Neural cell (in vitro differentiated cells): Measurements from ENCODE around the gene ARHGEF11.

Experiments used
- EP300 ChIP-seq: fragments of 450-650 bp; conservative IDR thresholded peaks from 2 replicates; pipeline ENCODE4 v1.6.1; 2014; ENCODE audit warnings: antibody characterized with exemption, mild to moderate bottlenecking, moderate library complexity; ENCODE audit not compliant: poor library complexity, severe bottlenecking
- EZH2 ChIP-seq: fragments of 200-600, 300-800 bp; shearing (Covaris generic), sonication (generic); IDR thresholded peaks from 2 replicates; pipeline ENCODE4 v1.6.1; 2014; ENCODE audit warnings: antibody characterized with exemption, low read length, borderline replicate concordance, mild to moderate bottlenecking; ENCODE audit not compliant: insufficient read depth, poor library complexity, severe bottlenecking
- MXI1 ChIP-seq: fragments of 450-650 bp; conservative IDR thresholded peaks from 2 replicates; pipeline ENCODE4 v1.6.1; 2014; ENCODE audit warnings: antibody characterized with exemption, mild to moderate bottlenecking; ENCODE audit not compliant: poor library complexity, severe bottlenecking
- POLR2AphosphoS5 ChIP-seq: IDR thresholded peaks from 2 replicates; pipeline ENCODE4 v1.6.1; 2012
- RAD21 ChIP-seq: fragments of 450-650 bp; conservative IDR thresholded peaks from 2 replicates; pipeline ENCODE4 v1.6.1; 2014; ENCODE audit warnings: antibody characterized with exemption, mild to moderate bottlenecking, moderate library complexity
- SMC3 ChIP-seq: fragments of 450-650 bp; conservative IDR thresholded peaks from 2 replicates; pipeline ENCODE4 v1.6.1; 2014; ENCODE audit warnings: antibody characterized with exemption, mild to moderate bottlenecking, moderate library complexity; ENCODE audit not compliant: poor library complexity
- TF ChIP-seq, protein P1 (sequence below): fragments of 450-650 bp; IDR thresholded peaks from 2 replicates; pipeline ENCODE4 v1.5.1; 2014; ENCODE audit warnings: antibody characterized with exemption, mild to moderate bottlenecking, moderate library complexity; ENCODE audit not compliant: poor library complexity, severe bottlenecking
- TF ChIP-seq, protein P2 (sequence below): IDR thresholded peaks from 2 replicates; pipeline ENCODE4 v1.6.1; 2012; ENCODE audit warnings: borderline replicate concordance

DNA sequence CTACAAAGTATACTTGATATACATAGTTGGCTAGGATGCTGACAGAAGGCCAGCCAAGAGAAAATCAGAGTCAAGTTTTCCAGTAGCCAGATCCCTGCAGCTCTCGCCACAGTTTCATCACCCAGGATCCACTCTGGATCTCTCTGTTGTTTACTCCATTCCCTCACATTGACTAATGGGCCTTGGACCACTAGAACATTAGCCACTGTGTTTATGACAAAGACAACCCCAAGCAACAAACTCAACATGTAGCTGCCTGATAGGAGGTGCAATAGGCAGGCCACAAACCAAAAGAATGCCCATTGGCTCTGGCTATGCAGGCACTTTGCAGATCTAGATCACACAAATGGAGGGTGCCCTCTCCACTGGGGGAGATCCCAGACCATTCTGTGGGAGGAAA lies 44.2 kb downstream of the ARHGEF11 start:
- TF ChIP-seq, protein P1, sequence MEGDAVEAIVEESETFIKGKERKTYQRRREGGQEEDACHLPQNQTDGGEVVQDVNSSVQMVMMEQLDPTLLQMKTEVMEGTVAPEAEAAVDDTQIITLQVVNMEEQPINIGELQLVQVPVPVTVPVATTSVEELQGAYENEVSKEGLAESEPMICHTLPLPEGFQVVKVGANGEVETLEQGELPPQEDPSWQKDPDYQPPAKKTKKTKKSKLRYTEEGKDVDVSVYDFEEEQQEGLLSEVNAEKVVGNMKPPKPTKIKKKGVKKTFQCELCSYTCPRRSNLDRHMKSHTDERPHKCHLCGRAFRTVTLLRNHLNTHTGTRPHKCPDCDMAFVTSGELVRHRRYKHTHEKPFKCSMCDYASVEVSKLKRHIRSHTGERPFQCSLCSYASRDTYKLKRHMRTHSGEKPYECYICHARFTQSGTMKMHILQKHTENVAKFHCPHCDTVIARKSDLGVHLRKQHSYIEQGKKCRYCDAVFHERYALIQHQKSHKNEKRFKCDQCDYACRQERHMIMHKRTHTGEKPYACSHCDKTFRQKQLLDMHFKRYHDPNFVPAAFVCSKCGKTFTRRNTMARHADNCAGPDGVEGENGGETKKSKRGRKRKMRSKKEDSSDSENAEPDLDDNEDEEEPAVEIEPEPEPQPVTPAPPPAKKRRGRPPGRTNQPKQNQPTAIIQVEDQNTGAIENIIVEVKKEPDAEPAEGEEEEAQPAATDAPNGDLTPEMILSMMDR = no peak
- TF ChIP-seq EZH2 (no peak), SMC3 (no peak), POLR2AphosphoS5 (no peak), MXI1 (no peak), EP300 (no peak), RAD21 (no peak)
- TF ChIP-seq, protein P2, sequence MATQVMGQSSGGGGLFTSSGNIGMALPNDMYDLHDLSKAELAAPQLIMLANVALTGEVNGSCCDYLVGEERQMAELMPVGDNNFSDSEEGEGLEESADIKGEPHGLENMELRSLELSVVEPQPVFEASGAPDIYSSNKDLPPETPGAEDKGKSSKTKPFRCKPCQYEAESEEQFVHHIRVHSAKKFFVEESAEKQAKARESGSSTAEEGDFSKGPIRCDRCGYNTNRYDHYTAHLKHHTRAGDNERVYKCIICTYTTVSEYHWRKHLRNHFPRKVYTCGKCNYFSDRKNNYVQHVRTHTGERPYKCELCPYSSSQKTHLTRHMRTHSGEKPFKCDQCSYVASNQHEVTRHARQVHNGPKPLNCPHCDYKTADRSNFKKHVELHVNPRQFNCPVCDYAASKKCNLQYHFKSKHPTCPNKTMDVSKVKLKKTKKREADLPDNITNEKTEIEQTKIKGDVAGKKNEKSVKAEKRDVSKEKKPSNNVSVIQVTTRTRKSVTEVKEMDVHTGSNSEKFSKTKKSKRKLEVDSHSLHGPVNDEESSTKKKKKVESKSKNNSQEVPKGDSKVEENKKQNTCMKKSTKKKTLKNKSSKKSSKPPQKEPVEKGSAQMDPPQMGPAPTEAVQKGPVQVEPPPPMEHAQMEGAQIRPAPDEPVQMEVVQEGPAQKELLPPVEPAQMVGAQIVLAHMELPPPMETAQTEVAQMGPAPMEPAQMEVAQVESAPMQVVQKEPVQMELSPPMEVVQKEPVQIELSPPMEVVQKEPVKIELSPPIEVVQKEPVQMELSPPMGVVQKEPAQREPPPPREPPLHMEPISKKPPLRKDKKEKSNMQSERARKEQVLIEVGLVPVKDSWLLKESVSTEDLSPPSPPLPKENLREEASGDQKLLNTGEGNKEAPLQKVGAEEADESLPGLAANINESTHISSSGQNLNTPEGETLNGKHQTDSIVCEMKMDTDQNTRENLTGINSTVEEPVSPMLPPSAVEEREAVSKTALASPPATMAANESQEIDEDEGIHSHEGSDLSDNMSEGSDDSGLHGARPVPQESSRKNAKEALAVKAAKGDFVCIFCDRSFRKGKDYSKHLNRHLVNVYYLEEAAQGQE = no peak
